ENCODE results near the gene SKIC3. TPM values are rescaled to one million over a fixed set of nuclear protein-coding genes. Genes with fewer than 3 reads are reported as not detected.

Gene SKIC3
- total RNA-seq, 1 donor from 2014 or later: 116 TPM

DNA sequence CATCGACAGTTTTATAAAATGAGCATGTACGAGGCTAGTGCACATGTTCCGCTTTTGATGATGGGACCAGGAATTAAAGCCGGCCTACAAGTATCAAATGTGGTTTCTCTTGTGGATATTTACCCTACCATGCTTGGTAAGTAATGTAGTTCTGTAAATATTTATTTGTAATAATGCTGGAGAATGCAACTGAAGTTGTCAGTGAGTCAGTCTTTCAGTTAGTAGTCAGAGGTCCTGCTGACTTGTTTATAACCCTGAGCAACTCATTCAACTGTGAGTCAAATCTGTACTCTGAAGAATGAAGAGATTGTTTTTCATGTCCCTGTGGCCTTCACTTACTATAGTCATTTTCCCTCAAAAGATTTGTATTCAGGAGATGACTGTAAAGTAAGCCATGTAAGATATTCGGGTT, 36.7 kb upstream of the SKIC3 start:
- TF ChIP-seq, protein P1, sequence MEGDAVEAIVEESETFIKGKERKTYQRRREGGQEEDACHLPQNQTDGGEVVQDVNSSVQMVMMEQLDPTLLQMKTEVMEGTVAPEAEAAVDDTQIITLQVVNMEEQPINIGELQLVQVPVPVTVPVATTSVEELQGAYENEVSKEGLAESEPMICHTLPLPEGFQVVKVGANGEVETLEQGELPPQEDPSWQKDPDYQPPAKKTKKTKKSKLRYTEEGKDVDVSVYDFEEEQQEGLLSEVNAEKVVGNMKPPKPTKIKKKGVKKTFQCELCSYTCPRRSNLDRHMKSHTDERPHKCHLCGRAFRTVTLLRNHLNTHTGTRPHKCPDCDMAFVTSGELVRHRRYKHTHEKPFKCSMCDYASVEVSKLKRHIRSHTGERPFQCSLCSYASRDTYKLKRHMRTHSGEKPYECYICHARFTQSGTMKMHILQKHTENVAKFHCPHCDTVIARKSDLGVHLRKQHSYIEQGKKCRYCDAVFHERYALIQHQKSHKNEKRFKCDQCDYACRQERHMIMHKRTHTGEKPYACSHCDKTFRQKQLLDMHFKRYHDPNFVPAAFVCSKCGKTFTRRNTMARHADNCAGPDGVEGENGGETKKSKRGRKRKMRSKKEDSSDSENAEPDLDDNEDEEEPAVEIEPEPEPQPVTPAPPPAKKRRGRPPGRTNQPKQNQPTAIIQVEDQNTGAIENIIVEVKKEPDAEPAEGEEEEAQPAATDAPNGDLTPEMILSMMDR (IDR thresholded peaks at IDR 0.05): no peak
- DNase-seq (ENCODE audit: low spot score): no peak
- Mint-ChIP-seq H3K4me1 (ENCODE audit: low read depth) (no peaks in the 10 kb centered on the region), H3K27ac (ENCODE audit: unreplicated experiment) (no peak overlapping the region), H3K27me3 (ENCODE audit: low read depth) (no peaks in the 10 kb centered on the region), H3K9me3 (ENCODE audit: low read depth) (no peaks in the 10 kb centered on the region), H3K4me3 (ENCODE audit: unreplicated experiment) (no peak overlapping the region), H3K36me3 (ENCODE audit: low read depth) (peaks cover 3% of the 10 kb centered on the region)

DNA sequence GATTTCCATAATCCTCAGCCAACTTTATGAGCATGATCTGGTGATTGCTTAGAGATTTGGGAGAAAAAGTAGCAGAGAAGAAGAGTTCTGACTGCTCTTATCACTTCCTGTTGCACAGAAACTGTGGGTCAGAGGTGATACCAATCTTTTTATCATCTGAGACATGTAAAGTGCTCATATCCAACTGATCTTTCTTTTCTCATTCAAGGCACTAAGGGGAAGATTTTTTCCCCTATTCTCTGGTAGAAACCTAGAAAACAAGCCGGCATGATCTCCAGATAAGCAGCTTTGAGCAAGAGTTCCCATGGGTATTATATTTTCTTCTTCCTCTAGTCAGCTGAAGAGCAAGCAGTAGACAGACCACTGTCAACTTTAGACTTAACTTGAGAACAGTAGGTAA, 36.1 kb upstream of the SKIC3 start:
- H3K4me1 Mint-ChIP-seq (ENCODE audit: low read depth): no peaks in the 10 kb centered on the region
- no peak for DNase-seq (ENCODE audit: low spot score)
- TF ChIP-seq, protein P1 (IDR thresholded peaks at IDR 0.05): no peak
- H3K27ac Mint-ChIP-seq (ENCODE audit: unreplicated experiment): no peak overlapping the region
- no peaks in the 10 kb centered on the region for H3K9me3 Mint-ChIP-seq (ENCODE audit: low read depth)
- H3K27me3 Mint-ChIP-seq (ENCODE audit: low read depth): no peaks in the 10 kb centered on the region
- peaks cover 3% of the 10 kb centered on the region for H3K36me3 Mint-ChIP-seq (ENCODE audit: low read depth)
- no peak overlapping the region for H3K4me3 Mint-ChIP-seq (ENCODE audit: unreplicated experiment)

DNA sequence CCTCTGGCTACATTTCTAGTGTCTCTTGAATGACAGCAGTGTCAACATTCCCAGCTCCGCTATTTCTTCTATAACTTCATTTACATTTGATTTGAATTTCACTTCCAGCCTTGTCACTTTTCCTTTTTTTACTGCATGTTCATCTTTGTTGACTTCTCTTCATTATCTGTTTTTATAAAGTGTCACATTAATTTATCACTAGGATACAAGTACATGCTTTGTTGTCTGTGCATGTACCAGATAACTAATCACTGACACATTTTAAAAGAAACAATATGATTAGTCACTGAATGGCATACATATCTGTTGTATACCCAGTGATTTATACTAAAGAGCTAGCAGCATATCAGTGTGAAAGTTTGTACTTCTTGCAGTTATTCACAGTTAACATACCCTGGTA, 29.2 kb upstream of the SKIC3 start:
- Mint-ChIP-seq H3K4me3 (ENCODE audit: unreplicated experiment) (no peak overlapping the region), H3K4me1 (ENCODE audit: low read depth) (peaks cover 3% of the 10 kb centered on the region), H3K27me3 (ENCODE audit: low read depth) (no peaks in the 10 kb centered on the region), H3K36me3 (ENCODE audit: low read depth) (peaks cover 12% of the 10 kb centered on the region), H3K27ac (ENCODE audit: unreplicated experiment) (no peak overlapping the region), H3K9me3 (ENCODE audit: low read depth) (no peaks in the 10 kb centered on the region)
- TF ChIP-seq, protein P1 (IDR thresholded peaks at IDR 0.05): no peak
- DNase-seq (ENCODE audit: low spot score): no peak

DNA sequence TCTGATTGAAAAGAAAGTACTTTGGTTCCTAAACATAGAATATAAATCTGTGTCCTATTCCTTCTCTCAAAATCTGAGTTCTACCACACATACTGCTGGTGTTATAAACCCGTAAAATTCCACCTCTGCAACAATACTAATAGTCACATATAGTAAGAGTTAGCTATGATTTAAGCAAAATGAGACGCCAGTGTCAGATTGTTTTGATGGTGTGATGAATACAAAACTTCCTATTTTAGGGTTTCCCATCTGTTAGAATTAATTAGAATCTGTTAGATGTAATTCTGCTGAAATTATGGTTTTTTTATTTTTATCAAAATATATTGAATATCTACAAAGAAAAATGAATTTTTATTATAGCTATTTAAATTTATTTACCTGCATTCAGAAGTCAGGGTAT, 26.8 kb upstream of the SKIC3 start:
- DNase-seq (ENCODE audit: low spot score): no peak
- H3K9me3 Mint-ChIP-seq (ENCODE audit: low read depth): no peaks in the 10 kb centered on the region
- no peak overlapping the region for H3K27ac Mint-ChIP-seq (ENCODE audit: unreplicated experiment)
- TF ChIP-seq, protein P1 (IDR thresholded peaks at IDR 0.05): no peak
- no peaks in the 10 kb centered on the region for H3K27me3 Mint-ChIP-seq (ENCODE audit: low read depth)
- H3K4me3 Mint-ChIP-seq (ENCODE audit: unreplicated experiment): no peak overlapping the region
- H3K36me3 Mint-ChIP-seq (ENCODE audit: low read depth): peaks cover 12% of the 10 kb centered on the region
- peaks cover 3% of the 10 kb centered on the region for H3K4me1 Mint-ChIP-seq (ENCODE audit: low read depth)

DNA sequence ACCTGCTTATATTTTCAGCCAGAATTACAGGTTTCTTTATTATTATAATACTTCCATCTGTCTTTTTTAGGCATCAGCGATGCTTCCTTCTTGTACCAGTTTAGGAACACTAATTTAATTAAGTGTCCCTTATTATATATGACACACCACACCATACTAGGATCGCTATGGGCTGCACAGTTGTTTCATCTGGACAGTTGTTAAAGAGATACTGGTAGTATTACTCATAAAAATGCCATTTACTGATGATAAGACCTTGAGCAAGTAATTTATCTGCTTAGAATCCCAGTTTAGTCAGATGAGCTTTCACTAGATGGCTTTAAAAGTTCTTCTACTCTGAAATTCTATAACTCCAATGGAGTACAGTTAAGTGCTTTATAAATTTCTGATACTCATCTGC, 17.2 kb upstream of the SKIC3 start:
- TF ChIP-seq, protein P1 (IDR thresholded peaks at IDR 0.05): no peak
- no peak for DNase-seq (ENCODE audit: low spot score)
- H3K9me3 Mint-ChIP-seq (ENCODE audit: low read depth): peaks cover 18% of the 10 kb centered on the region
- peaks cover 19% of the 10 kb centered on the region for H3K36me3 Mint-ChIP-seq (ENCODE audit: low read depth)
- H3K4me3 Mint-ChIP-seq (ENCODE audit: unreplicated experiment): no peak overlapping the region
- H3K27me3 Mint-ChIP-seq (ENCODE audit: low read depth): no peaks in the 10 kb centered on the region
- no peaks in the 10 kb centered on the region for H3K4me1 Mint-ChIP-seq (ENCODE audit: low read depth)
- no peak overlapping the region for H3K27ac Mint-ChIP-seq (ENCODE audit: unreplicated experiment)

Data from chondrocyte (in vitro differentiated cells).